HEK293T (cell line): ENCODE results near the gene CTNNA2.

Experiments
- CTCF ChIA-PET: fragments of 350-600 bp; formaldehyde crosslinking; extraction: SDS; loops from one replicate; lab custom pipeline; 2021; ENCODE audit warnings: antibody characterized with exemption, inconsistent platforms; lab: Yijun Ruan, JAX
- POLR2A ChIA-PET: fragments of 350-600 bp; formaldehyde crosslinking; extraction: SDS; loops from one replicate; lab custom pipeline; 2020; ENCODE audit warnings: antibody characterized with exemption, inconsistent platforms; lab: Yijun Ruan, JAX
- DNase-seq: peaks from one replicate; pipeline ENCODE4 v3.0.0; 2012; ENCODE audit warnings: mixed read lengths; ENCODE audit errors: extremely low spot score
- ARNT ChIP-seq: fragments of 450-650 bp; IDR thresholded peaks from 2 replicates; pipeline ENCODE4 v1.6.1; 2017; ENCODE audit warnings: mild to moderate bottlenecking
- BHLHE40 ChIP-seq: fragments of 450-650 bp; IDR thresholded peaks from 2 replicates; pipeline ENCODE4 v1.6.1; 2016; ENCODE audit warnings: mild to moderate bottlenecking, moderate library complexity, borderline replicate concordance
- CTBP1 ChIP-seq: fragments of 450-650 bp; IDR thresholded peaks from 2 replicates; pipeline ENCODE4 v1.6.1; 2016; ENCODE audit warnings: borderline replicate concordance
- ELF4 ChIP-seq: fragments of 450-650 bp; IDR thresholded peaks from 2 replicates; pipeline ENCODE4 v1.6.1; 2017; ENCODE audit warnings: antibody characterized with exemption
- FOXA1 ChIP-seq: fragments of 450-650 bp; IDR thresholded peaks from 2 replicates; pipeline ENCODE4 v1.6.1; 2016; ENCODE audit warnings: mild to moderate bottlenecking
- FOXK2 ChIP-seq: fragments of 450-650 bp; IDR thresholded peaks from 2 replicates; pipeline ENCODE4 v1.6.1; 2016; ENCODE audit warnings: mild to moderate bottlenecking
- FOXM1 ChIP-seq: fragments of 450-650 bp; IDR thresholded peaks from 2 replicates; pipeline ENCODE4 v1.6.1; 2017; ENCODE audit warnings: mild to moderate bottlenecking, borderline replicate concordance
- HDGF ChIP-seq: fragments of 450-650 bp; IDR thresholded peaks from 2 replicates; pipeline ENCODE4 v1.6.1; 2017; ENCODE audit warnings: antibody characterized with exemption, borderline replicate concordance
- L3MBTL2 ChIP-seq: fragments of 450-650 bp; conservative IDR thresholded peaks from 2 replicates; pipeline ENCODE4 v1.6.1; 2016; ENCODE audit warnings: mild to moderate bottlenecking
- LEF1 ChIP-seq: fragments of 450-650 bp; IDR thresholded peaks from 2 replicates; pipeline ENCODE4 v1.6.1; 2017; ENCODE audit warnings: mild to moderate bottlenecking, borderline replicate concordance
- NFRKB ChIP-seq: fragments of 450-650 bp; IDR thresholded peaks from 2 replicates; pipeline ENCODE4 v1.6.1; 2016; ENCODE audit warnings: mild to moderate bottlenecking, moderate library complexity
- SP1 ChIP-seq: fragments of 450-650 bp; IDR thresholded peaks from 2 replicates; pipeline ENCODE4 v1.6.1; 2017
- SUZ12 ChIP-seq: fragments of 450-650 bp; IDR thresholded peaks from 2 replicates; pipeline ENCODE4 v1.6.1; 2016; ENCODE audit warnings: mild to moderate bottlenecking
- TARDBP ChIP-seq: fragments of 450-650 bp; IDR thresholded peaks from 2 replicates; pipeline ENCODE4 v1.6.1; 2016
- ZNF384 ChIP-seq: fragments of 450-650 bp; IDR thresholded peaks from 2 replicates; pipeline ENCODE4 v1.6.1; 2016
- TF ChIP-seq, protein P1 (sequence below): fragments of 450-650 bp; IDR thresholded peaks from 2 replicates; pipeline ENCODE4 v1.6.1; 2016

CTNNA2 gene

DNA sequence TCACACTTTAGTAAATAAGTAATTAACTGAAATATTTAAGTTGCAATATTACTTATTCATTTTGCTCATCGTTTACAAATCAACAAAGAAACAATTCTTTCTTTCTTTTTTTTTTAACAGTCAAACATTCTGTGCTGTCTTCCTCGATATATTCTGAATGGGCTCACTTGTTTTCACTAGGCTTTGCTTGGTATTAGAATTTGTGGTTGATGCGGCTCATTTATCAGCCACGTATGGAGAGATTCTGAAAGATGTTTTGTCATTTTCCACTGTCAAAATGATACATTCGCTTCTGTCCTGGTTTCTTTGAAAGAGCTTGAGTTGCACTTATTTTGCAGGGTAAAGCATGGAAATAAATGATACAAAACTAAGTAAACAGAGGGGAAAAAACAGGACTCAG lies 468.0 kb downstream of the CTNNA2 start:
- POLR2A ChIA-PET, result no interaction called here

DNA sequence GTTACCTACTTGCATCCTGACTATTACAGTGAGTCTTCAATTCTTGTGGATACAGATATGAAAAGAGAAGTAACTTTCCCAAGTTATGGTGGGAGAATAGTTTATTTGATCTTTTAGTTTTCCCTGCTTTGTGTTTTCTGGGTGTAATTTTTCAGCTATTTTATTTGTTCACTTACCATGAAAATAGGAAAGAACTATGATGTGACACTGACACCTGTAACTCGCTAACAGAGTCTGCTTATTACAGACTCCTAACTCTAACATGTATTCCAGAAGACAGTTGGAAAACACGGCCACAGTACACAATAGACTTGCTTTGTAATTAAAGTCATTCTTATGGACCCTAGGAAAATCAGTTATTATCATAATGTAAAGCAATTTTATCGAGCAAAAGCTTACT lies 468.5 kb downstream of the CTNNA2 start:
- no peak for DNase-seq
- ChIA-PET POLR2A (no interaction called here), CTCF (interaction anchor here (0.7 to 1.2 kb wide), 3 partner anchors 11 to 88 kb away, joined by 3 read pairs; no protein-coding TSS in a partner anchor)
- no peak for TF ChIP-seq BHLHE40
- TF ChIP-seq LEF1, result no peak
- no peak for TF ChIP-seq TARDBP
- TF ChIP-seq, protein P1, sequence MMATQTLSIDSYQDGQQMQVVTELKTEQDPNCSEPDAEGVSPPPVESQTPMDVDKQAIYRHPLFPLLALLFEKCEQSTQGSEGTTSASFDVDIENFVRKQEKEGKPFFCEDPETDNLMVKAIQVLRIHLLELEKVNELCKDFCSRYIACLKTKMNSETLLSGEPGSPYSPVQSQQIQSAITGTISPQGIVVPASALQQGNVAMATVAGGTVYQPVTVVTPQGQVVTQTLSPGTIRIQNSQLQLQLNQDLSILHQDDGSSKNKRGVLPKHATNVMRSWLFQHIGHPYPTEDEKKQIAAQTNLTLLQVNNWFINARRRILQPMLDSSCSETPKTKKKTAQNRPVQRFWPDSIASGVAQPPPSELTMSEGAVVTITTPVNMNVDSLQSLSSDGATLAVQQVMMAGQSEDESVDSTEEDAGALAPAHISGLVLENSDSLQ, result no peak
- no peak for TF ChIP-seq SUZ12

More for the DNA sequence above, 468.0 kb downstream of the CTNNA2 start:
- CTCF ChIA-PET, result interaction anchor here (0.7 to 1.2 kb wide), 2 partner anchors 12 to 89 kb away, joined by 3 read pairs; no protein-coding TSS in a partner anchor
- no peak for DNase-seq
- TF ChIP-seq ARNT, result no peak
- TF ChIP-seq FOXA1, result no peak
- no peak for TF ChIP-seq L3MBTL2
- no peak for TF ChIP-seq LEF1
- no peak for TF ChIP-seq CTBP1
- no peak for TF ChIP-seq SP1
- TF ChIP-seq ZNF384, result no peak
- no peak for TF ChIP-seq FOXM1
- TF ChIP-seq FOXK2, result no peak
- no peak for TF ChIP-seq BHLHE40
- no peak for TF ChIP-seq NFRKB
- no peak for TF ChIP-seq ELF4
- no peak for TF ChIP-seq SUZ12
- TF ChIP-seq, protein P1, result no peak
- no peak for TF ChIP-seq HDGF
- no peak for TF ChIP-seq TARDBP

DNA sequence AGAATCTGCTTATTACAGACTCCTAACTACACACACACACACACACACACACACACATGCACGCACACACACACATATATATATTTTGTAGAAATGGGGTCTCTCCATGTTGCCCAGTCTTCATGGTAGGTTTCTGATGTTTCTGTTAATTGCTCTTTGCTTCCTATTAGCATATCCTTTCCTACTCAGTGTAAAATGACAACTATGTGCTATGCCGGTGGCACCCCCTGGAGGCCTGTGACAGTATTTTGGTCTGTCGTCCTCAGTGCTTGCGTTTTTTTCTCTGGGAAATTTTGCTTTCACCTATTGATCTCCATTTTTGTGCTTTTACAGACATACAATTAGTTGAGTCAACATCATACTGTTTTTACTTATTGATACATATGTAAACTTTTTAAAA lies 469.6 kb downstream of the CTNNA2 start:
- ChIA-PET POLR2A (no interaction called here), CTCF (interaction anchor here (0.7 kb wide), 1 partner anchor 24 kb away, joined by 3 read pairs; no protein-coding TSS in a partner anchor)
- DNase-seq, result peak; percentile 58
- TF ChIP-seq, protein P1, result no peak
- TF ChIP-seq SP1, result no peak
- TF ChIP-seq FOXK2, result no peak
- TF ChIP-seq FOXA1, result no peak
- TF ChIP-seq ELF4, result no peak

DNA sequence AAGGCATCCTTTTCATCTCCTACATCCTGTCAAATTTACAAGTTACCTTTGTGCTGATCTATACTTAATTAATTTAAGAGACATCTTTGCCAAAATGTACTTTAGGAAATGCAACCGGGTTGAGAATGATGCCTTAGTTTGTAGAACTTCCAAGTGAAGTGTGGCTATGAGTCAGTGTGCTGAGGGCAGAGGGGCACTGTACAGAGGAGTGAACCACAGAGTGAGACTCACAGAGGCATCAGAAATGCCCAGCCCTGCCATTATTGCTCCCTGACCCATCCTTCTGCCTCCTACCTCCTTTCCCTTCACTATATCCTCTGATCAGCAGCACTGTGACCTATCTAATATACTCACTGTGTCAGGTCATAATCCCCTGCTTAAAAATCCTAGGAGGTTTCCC lies 471.6 kb downstream of the CTNNA2 start:
- DNase-seq, result no peak
- TF ChIP-seq ZNF384 (no peak), FOXA1 (no peak), CTBP1 (no peak), SP1 (no peak), LEF1 (no peak), BHLHE40 (no peak), SUZ12 (no peak), NFRKB (no peak), HDGF (no peak), ELF4 (no peak), FOXK2 (no peak), ARNT (no peak), L3MBTL2 (no peak)
- TF ChIP-seq, protein P1, result no peak

DNA sequence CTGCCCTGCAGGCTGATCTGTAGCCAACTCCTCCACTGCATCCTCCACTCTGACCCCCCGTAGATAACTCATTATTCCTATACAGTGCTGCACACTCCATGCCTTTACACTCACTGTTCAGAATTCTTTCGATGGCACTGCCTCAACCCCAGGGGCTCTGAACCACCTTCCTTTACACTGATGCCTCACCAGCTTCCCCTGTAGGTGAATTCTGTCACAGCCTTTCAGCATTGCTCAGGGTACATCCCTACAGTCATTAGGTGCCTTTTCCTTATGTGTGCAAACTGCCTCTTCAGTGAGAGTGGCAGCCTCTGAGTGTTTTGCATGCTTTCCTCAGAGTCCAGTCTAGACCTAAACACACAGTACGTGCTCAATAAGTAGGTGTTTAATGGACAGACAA lies 472.3 kb downstream of the CTNNA2 start:
- CTCF ChIA-PET, result no interaction called here
- TF ChIP-seq BHLHE40, result no peak
- TF ChIP-seq FOXM1, result no peak
- no peak for TF ChIP-seq LEF1
- no peak for TF ChIP-seq L3MBTL2
- TF ChIP-seq ELF4, result no peak
- TF ChIP-seq TARDBP, result no peak
- no peak for TF ChIP-seq FOXA1
- TF ChIP-seq HDGF, result no peak
- no peak for TF ChIP-seq CTBP1
- TF ChIP-seq SUZ12, result no peak
- DNase-seq, result no peak
- POLR2A ChIA-PET, result no interaction called here

More for the DNA sequence above, 471.6 kb downstream of the CTNNA2 start:
- POLR2A ChIA-PET, result no interaction called here
- CTCF ChIA-PET, result no interaction called here

DNA sequence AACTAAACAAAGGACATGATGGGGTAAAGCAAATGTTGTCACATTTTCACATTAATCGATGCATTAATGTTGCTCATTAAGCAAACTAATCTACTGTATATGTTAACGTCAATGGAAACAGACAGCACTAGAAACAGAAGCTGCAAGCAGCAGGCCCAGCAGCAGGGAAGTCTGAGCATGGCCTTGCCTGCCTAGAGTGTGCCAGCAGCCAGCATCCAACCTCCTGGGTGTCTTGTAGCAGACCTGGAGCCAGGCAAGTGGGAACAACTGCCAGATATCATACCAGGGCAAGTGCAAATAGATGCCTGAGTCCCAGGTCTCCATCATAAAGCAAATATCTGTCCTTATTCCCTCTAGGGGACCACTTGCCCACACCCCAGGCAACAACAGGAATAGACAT lies 472.7 kb downstream of the CTNNA2 start:
- ChIA-PET POLR2A (no interaction called here), CTCF (no interaction called here)
- no peak for DNase-seq
- TF ChIP-seq HDGF, result no peak
- TF ChIP-seq ZNF384, result no peak
- TF ChIP-seq LEF1, result no peak
